Smooth muscle cell (in vitro differentiated cells): ENCODE measurements around the gene IER3. TPM values are rescaled to one million over a fixed set of nuclear protein-coding genes. Genes with fewer than 3 reads are reported as not detected.

Experiments
- DNase-seq: peaks from one replicate; lab custom pipeline; 2025; ENCODE audit not compliant: unreplicated experiment; lab: John Stamatoyannopoulos, UW
- H2AFZ ChIP-seq: fragments of 200-600 bp; sonication (generic); 2 replicates; pipeline ENCODE4 v1.6.0; 2016; ENCODE audit warnings: antibody characterized with exemption, low read depth, mild to moderate bottlenecking
- H3F3A ChIP-seq: fragments of 200-600 bp; sonication (generic); 2 replicates; pipeline ENCODE4 v1.6.0; 2017; ENCODE audit warnings: antibody characterized with exemption, low read depth
- H3K27ac ChIP-seq: fragments of 200-600 bp; sonication (generic); 2 replicates; pipeline ENCODE4 v1.5.1; 2016; ENCODE audit warnings: low read depth, mild to moderate bottlenecking
- H3K27me3 ChIP-seq: fragments of 200-600 bp; sonication (generic); 2 replicates; pipeline ENCODE4 v1.6.1; 2016; ENCODE audit warnings: low read depth, mild to moderate bottlenecking
- H3K36me3 ChIP-seq: fragments of 200-600 bp; sonication (generic); 2 replicates; pipeline ENCODE4 v1.5.1; 2016; ENCODE audit warnings: low read depth
- H3K4me1 ChIP-seq: fragments of 200-600 bp; sonication (generic); 2 replicates; pipeline ENCODE4 v1.5.1; 2016; ENCODE audit warnings: low read depth
- H3K4me2 ChIP-seq: fragments of 200-600 bp; sonication (generic); 2 replicates; pipeline ENCODE4 v1.6.0; 2016; ENCODE audit warnings: mild to moderate bottlenecking
- H3K4me3 ChIP-seq: fragments of 200-600 bp; sonication (generic); 2 replicates; pipeline ENCODE4 v1.5.1; 2016; ENCODE audit warnings: mild to moderate bottlenecking
- H3K79me2 ChIP-seq: fragments of 200-600 bp; sonication (generic); 2 replicates; pipeline ENCODE4 v1.6.0; 2016; ENCODE audit warnings: low read depth, mild to moderate bottlenecking
- H3K9ac ChIP-seq: fragments of 200-600 bp; sonication (generic); 2 replicates; pipeline ENCODE4 v1.6.0; 2016; ENCODE audit warnings: low read depth
- H3K9me3 ChIP-seq: fragments of 200-600 bp; sonication (generic); replicated peaks from 2 replicates; pipeline ENCODE4 v1.5.1; 2016; ENCODE audit warnings: low read depth
- H4K20me1 ChIP-seq: fragments of 200-600 bp; sonication (generic); 2 replicates; pipeline ENCODE4 v1.6.0; 2016; ENCODE audit warnings: low read depth
- CTCF ChIP-seq: fragments of 200-600 bp; sonication (generic); IDR thresholded peaks from 2 replicates; pipeline ENCODE4 v1.5.1; 2017; ENCODE audit warnings: borderline replicate concordance, mild to moderate bottlenecking, antibody characterized with exemption; ENCODE audit not compliant: insufficient read depth, poor library complexity, severe bottlenecking
- WGBS: methylation state at CpG from one replicate; pipeline ENCODE4 v1.1.7; 2016; ENCODE audit warnings: low lambda C conversion rate; 5-methylcytosine and 5-hydroxymethylcytosine counted together
- polyA plus RNA-seq: library from polyadenylated mRNA; unstranded; fragments of >200 nt; fragmentation: Nextera tagmentation; extraction: Ambion mirVana; gene quantifications from 2 replicates; pipeline ENCODE4 v1.2.1, GENCODE V29; 2016
- total RNA-seq: library from RNA; depleted of rRNA; stranded (reverse); fragments of >200 nt; gene quantifications from 2 replicates; pipeline ENCODE4 v1.2.3, GENCODE V29; 2014

Gene IER3
- total and polyA plus RNA-seq, 2 experiments from 2014 or later, result 736 to 811 TPM

- H2AFZ ChIP-seq, result no peak overlapping the region
- no peaks in the 10 kb centered on the region for H3K27me3 ChIP-seq
- TF ChIP-seq CTCF, result no peak
- no peak overlapping the region for H3K4me2 ChIP-seq
- peak overlapping the region; percentile 100 for H3K27ac ChIP-seq
- no peaks in the 10 kb centered on the region for H3K36me3 ChIP-seq
- no peak overlapping the region for H3K4me3 ChIP-seq
- peaks cover 21% of the 10 kb centered on the region for H3F3A ChIP-seq
- no peaks in the 10 kb centered on the region for H3K79me2 ChIP-seq
- DNase-seq, result no peak
- H3K9ac ChIP-seq, result peak overlapping the region; percentile 42
- 87% methylated on average over 5 of the region's 5 CpGs for WGBS
- no peaks in the 10 kb centered on the region for H3K9me3 ChIP-seq
- H3K4me1 ChIP-seq, result peaks cover 16% of the 10 kb centered on the region
- no peaks in the 10 kb centered on the region for H4K20me1 ChIP-seq
These were observed 32.2 kb upstream of the IER3 start for GRCh38 chr6:30776390-30777154.

- Histone ChIP-seq H3K4me1 (peaks cover 22% of the 10 kb centered on the region), H3K4me3 (no peak overlapping the region), H3K4me2 (no peak overlapping the region), H3K79me2 (no peaks in the 10 kb centered on the region), H3K9ac (no peak overlapping the region), H2AFZ (no peak overlapping the region), H3K36me3 (no peaks in the 10 kb centered on the region), H3K27ac (peak overlapping the region; percentile 25), H3K27me3 (no peaks in the 10 kb centered on the region), H4K20me1 (no peaks in the 10 kb centered on the region), H3K9me3 (no peaks in the 10 kb centered on the region), H3F3A (peaks cover 8% of the 10 kb centered on the region)
- no peak for TF ChIP-seq CTCF
- WGBS, result 100% methylated on average over 2 of the region's 2 CpGs
- DNase-seq, result no peak
These were observed 30.8 kb upstream of the IER3 start for GRCh38 chr6:30775104-30775503.

- 88% methylated on average over 8 of the region's 8 CpGs for whole genome bisulfite sequencing
- Histone ChIP-seq H3K27me3 (no peaks in the 10 kb centered on the region), H4K20me1 (no peaks in the 10 kb centered on the region), H3K9ac (no peak overlapping the region), H3K36me3 (no peaks in the 10 kb centered on the region), H3K9me3 (no peaks in the 10 kb centered on the region), H3K4me2 (no peak overlapping the region), H3F3A (peaks cover 4% of the 10 kb centered on the region), H2AFZ (no peak overlapping the region), H3K4me1 (peaks cover 26% of the 10 kb centered on the region), H3K4me3 (no peak overlapping the region), H3K27ac (peak overlapping the region; percentile 25), H3K79me2 (no peaks in the 10 kb centered on the region)
- TF ChIP-seq CTCF, result no peak
- DNase-seq, result no peak
These were observed 30.4 kb upstream of the IER3 start for GRCh38 chr6:30774701-30775100.

- Histone ChIP-seq H2AFZ (no peak overlapping the region), H3K27ac (peak overlapping the region; percentile 100), H3K4me3 (no peak overlapping the region), H3K4me1 (peaks cover 28% of the 10 kb centered on the region), H3F3A (peaks cover 16% of the 10 kb centered on the region), H3K27me3 (no peaks in the 10 kb centered on the region), H3K9ac (peak overlapping the region; percentile 97), H3K9me3 (no peaks in the 10 kb centered on the region), H3K4me2 (peak overlapping the region; percentile 72), H3K79me2 (no peaks in the 10 kb centered on the region), H4K20me1 (no peaks in the 10 kb centered on the region), H3K36me3 (no peaks in the 10 kb centered on the region)
- no peak for DNase-seq
- 90% methylated on average over 3 of the region's 3 CpGs for WGBS
- TF ChIP-seq CTCF, result no peak
These were observed 26.2 kb upstream of the IER3 start for GRCh38 chr6:30770592-30770991.
